ENCODE data around the gene VGLL1. TPM values are rescaled to one million over a fixed set of nuclear protein-coding genes. Genes with fewer than 3 reads are reported as not detected.

The VGLL1 gene
- total RNA-seq, 1 experiment from 2014 or later: not detected

DNA sequence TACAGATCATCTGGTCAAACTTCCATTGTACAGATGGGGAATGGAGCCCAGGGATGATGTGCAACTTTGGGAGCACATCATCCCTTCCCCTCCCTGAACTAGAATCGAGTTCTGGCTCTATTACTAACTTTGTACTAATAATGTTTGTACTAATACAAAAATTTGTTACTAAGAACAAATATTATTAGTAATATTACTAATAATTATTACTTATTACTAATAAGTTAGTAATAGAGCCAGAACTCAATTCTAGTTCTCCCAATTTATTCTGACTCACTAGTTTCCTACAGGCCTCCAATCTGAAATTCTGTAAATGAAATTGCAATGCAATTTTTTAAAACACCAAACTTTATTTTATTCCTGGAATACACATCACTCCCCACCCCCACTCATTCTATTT, 68.0 kb downstream of the VGLL1 start:
- Histone ChIP-seq H3K4me2 (ENCODE audit: low read length) (no peak overlapping the region), H3K4me3 (replicated peaks in 1 of 2; ENCODE audit: low read depth in 1 of 2, low read length in 2 of 2) (no peak overlapping the region), H2AFZ (ENCODE audit: low read depth, low read length, poor library complexity, severe bottlenecking) (no peak overlapping the region), H4K20me1 (ENCODE audit: insufficient read depth) (no peaks in the 10 kb centered on the region), H3K9me2 (ENCODE audit: insufficient read depth) (no peaks in the 10 kb centered on the region), H3K27me3 (ENCODE audit: insufficient read depth, low read length) (no peaks in the 10 kb centered on the region), H3K9me3 (ENCODE audit: control insufficient read depth in 1 of 2, insufficient read depth in 1 of 2, low read depth in 1 of 2, low read length in 2 of 2) (no peaks in the 10 kb centered on the region), H3K27ac (ENCODE audit: low read depth, low read length) (no peak overlapping the region), H3K4me1 (ENCODE audit: control insufficient read depth in 1 of 2, insufficient read depth in 2 of 2, low read length in 2 of 2) (no peaks in the 10 kb centered on the region), H3K9ac (ENCODE audit: low read length) (no peak overlapping the region), H3K36me3 (ENCODE audit: control insufficient read depth in 1 of 2, insufficient read depth in 2 of 2, low read length in 2 of 2) (no peaks in the 10 kb centered on the region), H3K79me2 (ENCODE audit: insufficient read depth, low read length) (no peaks in the 10 kb centered on the region)
- ChIA-PET CTCF (no interaction called here), RAD21 (ENCODE audit: low non-redundant PET in 1 of 2, low total read pairs in 2 of 2, uncharacterized antibody in 2 of 2, unreplicated experiment in 2 of 2) (no interaction called here), POLR2A (no interaction called here)
- no TSS peak for BruUV-seq (replicated peaks)
- ATAC-seq (no peak), DNase-seq (ENCODE audit: low read depth, low spot score) (no peak)
- no peak for TF ChIP-seq JUND (IDR thresholded peaks at IDR 0.05)
- TF ChIP-seq POLR2A (IDR thresholded peaks at IDR 0.05; ENCODE audit: borderline replicate concordance, extremely low read depth, insufficient read depth, insufficient read length): no peak
- TF ChIP-seq MAX (IDR thresholded peaks at IDR 0.05): no peak
- TF ChIP-seq CBX3 (IDR thresholded peaks at IDR 0.05; ENCODE audit: low read depth): no peak
- TF ChIP-seq, protein P1, sequence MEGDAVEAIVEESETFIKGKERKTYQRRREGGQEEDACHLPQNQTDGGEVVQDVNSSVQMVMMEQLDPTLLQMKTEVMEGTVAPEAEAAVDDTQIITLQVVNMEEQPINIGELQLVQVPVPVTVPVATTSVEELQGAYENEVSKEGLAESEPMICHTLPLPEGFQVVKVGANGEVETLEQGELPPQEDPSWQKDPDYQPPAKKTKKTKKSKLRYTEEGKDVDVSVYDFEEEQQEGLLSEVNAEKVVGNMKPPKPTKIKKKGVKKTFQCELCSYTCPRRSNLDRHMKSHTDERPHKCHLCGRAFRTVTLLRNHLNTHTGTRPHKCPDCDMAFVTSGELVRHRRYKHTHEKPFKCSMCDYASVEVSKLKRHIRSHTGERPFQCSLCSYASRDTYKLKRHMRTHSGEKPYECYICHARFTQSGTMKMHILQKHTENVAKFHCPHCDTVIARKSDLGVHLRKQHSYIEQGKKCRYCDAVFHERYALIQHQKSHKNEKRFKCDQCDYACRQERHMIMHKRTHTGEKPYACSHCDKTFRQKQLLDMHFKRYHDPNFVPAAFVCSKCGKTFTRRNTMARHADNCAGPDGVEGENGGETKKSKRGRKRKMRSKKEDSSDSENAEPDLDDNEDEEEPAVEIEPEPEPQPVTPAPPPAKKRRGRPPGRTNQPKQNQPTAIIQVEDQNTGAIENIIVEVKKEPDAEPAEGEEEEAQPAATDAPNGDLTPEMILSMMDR (IDR thresholded peaks at IDR 0.05 in 2 of 3, conservative IDR thresholded peaks at IDR 0.05 in 1 of 3; ENCODE audit: borderline replicate concordance in 1 of 3, insufficient read depth in 1 of 3, low read depth in 2 of 3, low read length in 2 of 3): no peak
- TF ChIP-seq, protein P2, sequence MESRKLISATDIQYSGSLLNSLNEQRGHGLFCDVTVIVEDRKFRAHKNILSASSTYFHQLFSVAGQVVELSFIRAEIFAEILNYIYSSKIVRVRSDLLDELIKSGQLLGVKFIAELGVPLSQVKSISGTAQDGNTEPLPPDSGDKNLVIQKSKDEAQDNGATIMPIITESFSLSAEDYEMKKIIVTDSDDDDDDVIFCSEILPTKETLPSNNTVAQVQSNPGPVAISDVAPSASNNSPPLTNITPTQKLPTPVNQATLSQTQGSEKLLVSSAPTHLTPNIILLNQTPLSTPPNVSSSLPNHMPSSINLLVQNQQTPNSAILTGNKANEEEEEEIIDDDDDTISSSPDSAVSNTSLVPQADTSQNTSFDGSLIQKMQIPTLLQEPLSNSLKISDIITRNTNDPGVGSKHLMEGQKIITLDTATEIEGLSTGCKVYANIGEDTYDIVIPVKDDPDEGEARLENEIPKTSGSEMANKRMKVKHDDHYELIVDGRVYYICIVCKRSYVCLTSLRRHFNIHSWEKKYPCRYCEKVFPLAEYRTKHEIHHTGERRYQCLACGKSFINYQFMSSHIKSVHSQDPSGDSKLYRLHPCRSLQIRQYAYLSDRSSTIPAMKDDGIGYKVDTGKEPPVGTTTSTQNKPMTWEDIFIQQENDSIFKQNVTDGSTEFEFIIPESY (IDR thresholded peaks at IDR 0.05; ENCODE audit: extremely low read depth, insufficient replicate concordance, low read length): no peak
- no peak for TF ChIP-seq TCF7L2 (IDR thresholded peaks at IDR 0.05; ENCODE audit: borderline replicate concordance, extremely low read depth, insufficient read depth, insufficient read length)
- no peak for TF ChIP-seq REST (IDR thresholded peaks at IDR 0.05; ENCODE audit: low read depth)
- no peak for TF ChIP-seq CEBPB (IDR thresholded peaks at IDR 0.05; ENCODE audit: low read depth)
- TF ChIP-seq EZH2 (IDR thresholded peaks at IDR 0.05): no peak
- no peak for TF ChIP-seq RAD21 (IDR thresholded peaks at IDR 0.05; ENCODE audit: low read depth)
- TF ChIP-seq ELF1 (IDR thresholded peaks at IDR 0.05; ENCODE audit: borderline replicate concordance, low read depth): no peak
- TF ChIP-seq FOSL1 (IDR thresholded peaks at IDR 0.05; ENCODE audit: low read depth): no peak
- TF ChIP-seq, protein P3, sequence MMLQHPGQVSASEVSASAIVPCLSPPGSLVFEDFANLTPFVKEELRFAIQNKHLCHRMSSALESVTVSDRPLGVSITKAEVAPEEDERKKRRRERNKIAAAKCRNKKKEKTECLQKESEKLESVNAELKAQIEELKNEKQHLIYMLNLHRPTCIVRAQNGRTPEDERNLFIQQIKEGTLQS (IDR thresholded peaks at IDR 0.05): no peak
- no peak for TF ChIP-seq ZNF274 (IDR thresholded peaks at IDR 0.05; ENCODE audit: low read depth, low read length)
- TF ChIP-seq SP1 (IDR thresholded peaks at IDR 0.05; ENCODE audit: low read depth): no peak
- no peak for TF ChIP-seq ZFX (IDR thresholded peaks at IDR 0.05)
- intact Hi-C loops (cut with micrococcal nuclease): no loop called here
